Uterus (tissue), 4 donors: ENCODE measurements around the gene SGCA. TPM values are rescaled to one million over a fixed set of nuclear protein-coding genes. Genes with fewer than 3 reads are reported as not detected.
A peak's percentile ranks its signal among the peaks of the same experiment; 100 is the strongest.

Experiments used
- DNase-seq, 2 donors: peaks; one replicate each; pipeline ENCODE4 v3.0.0-alpha.2; 2019 to 2020
- H3K27ac ChIP-seq, 2 donors: fragments of 200-600 bp; sonication (generic); 1 replicate in 1 of 2; 2 replicates in 1 of 2; pipeline ENCODE4 v1.5.1; 2016 to 2018
- H3K27me3 ChIP-seq, 2 donors: fragments of 200-600 bp; sonication (generic); one replicate each; pipeline ENCODE4 v1.5.1; 2018 to 2019; ENCODE audit warnings: control low read depth in 1 of 2
- H3K36me3 ChIP-seq, 2 donors: fragments of 200-600 bp; sonication (generic); one replicate each; pipeline ENCODE4 v1.5.1; 2019; ENCODE audit warnings: control low read depth in 1 of 2
- H3K4me1 ChIP-seq, 2 donors: fragments of 200-600 bp; sonication (generic); one replicate each; pipeline ENCODE4 v1.5.1; 2018 to 2019; ENCODE audit warnings: control low read depth in 1 of 2
- H3K4me3 ChIP-seq, 2 donors: fragments of 200-600 bp; sonication (generic); 1 replicate in 1 of 2; 2 replicates in 1 of 2; pipeline ENCODE4 v1.5.1; 2018 to 2019; ENCODE audit warnings: mild to moderate bottlenecking in 1 of 2
- H3K9me3 ChIP-seq, 2 donors: fragments of 200-600 bp; sonication (generic); one replicate each; pipeline ENCODE4 v1.5.1; 2019; ENCODE audit warnings: control low read depth in 1 of 2
- CTCF ChIP-seq, 4 experiments: fragments of 200-600 bp in 2 of 4; fragments of 450-650 bp in 2 of 4; sonication (generic) in 2 of 4; IDR thresholded peaks; one replicate each; pipeline ENCODE4 v1.5.1; 2016 to 2019; ENCODE audit warnings: antibody characterized with exemption in 4 of 4, mild to moderate bottlenecking in 2 of 4, moderate library complexity in 1 of 4
- POLR2A ChIP-seq, 2 donors: fragments of 450-650 bp; IDR thresholded peaks; one replicate each; pipeline ENCODE4 v1.6.1; 2016; ENCODE audit warnings: antibody characterized with exemption in 2 of 2, mild to moderate bottlenecking in 1 of 2, moderate library complexity in 1 of 2
- intact Hi-C: fragments of 100-400 bp; cut with DNase I; formaldehyde crosslinking; loops from one replicate; pipeline ENCODE4 v1.15.1; 2023; ENCODE audit warnings: low total_unique reads
- total RNA-seq, 4 donors: library from RNA; depleted of rRNA in 3 of 4; stranded (reverse); fragments of >200 nt in 3 of 4; gene quantifications; one replicate each; pipeline versions ENCODE4 v1.1.0 to v1.2.4, GENCODE V29; 2014 to 2023
- donor health status: DM: yes; HTN: yes; CAD: no.

The SGCA gene
- total RNA-seq, 4 donors from 2014 or later, result 0.90 to 119 (median 19.6) TPM; not detected in 1

- Histone ChIP-seq H3K27me3 (no peaks in the 10 kb centered on the region), H3K36me3 (no peaks in the 10 kb centered on the region), H3K9me3 (no peaks in the 10 kb centered on the region), H3K27ac (peak overlapping the region; percentile 96 to 98), H3K4me1 (peaks cover 37 to 45% of the 10 kb centered on the region in 2 donors), H3K4me3 (no peak overlapping the region)
- TF ChIP-seq POLR2A (IDR thresholded peaks at IDR 0.05), result no peak
- intact Hi-C loops, result no loop called here
- DNase-seq, result peak in 1 of 2 donors; percentile 23
These were observed 42.2 kb downstream of the SGCA start for GRCh38 chr17:50207792-50208567.

- peaks cover 32 to 41% of the 10 kb centered on the region in 2 donors for H3K4me1 ChIP-seq
- no peaks in the 10 kb centered on the region for H3K27me3 ChIP-seq
- H3K27ac ChIP-seq, result peak overlapping the region; percentile 96 to 98
- H3K4me3 ChIP-seq, result no peak overlapping the region
- H3K36me3 ChIP-seq, result no peaks in the 10 kb centered on the region
- intact Hi-C loops, result no loop called here
- no peaks in the 10 kb centered on the region for H3K9me3 ChIP-seq
- peak; percentile 20 to 27 for DNase-seq
- no peak for TF ChIP-seq CTCF (IDR thresholded peaks at IDR 0.05)
- TF ChIP-seq POLR2A (IDR thresholded peaks at IDR 0.05), result no peak
These were observed 42.8 kb downstream of the SGCA start for GRCh38 chr17:50208611-50209061.

GRCh38 chr17:50209133-50209471 lies 43.3 kb downstream of the SGCA start:
- intact Hi-C loops, result no loop called here
- peaks cover 31 to 38% of the 10 kb centered on the region in 2 donors for H3K4me1 ChIP-seq

GRCh38 chr17:50209472-50210239 lies 43.9 kb downstream of the SGCA start:
- Histone ChIP-seq H3K36me3 (no peaks in the 10 kb centered on the region), H3K27ac (peak overlapping the region; percentile 96 to 98), H3K4me1 (peaks cover 25 to 40% of the 10 kb centered on the region in 2 donors), H3K9me3 (no peaks in the 10 kb centered on the region), H3K27me3 (no peaks in the 10 kb centered on the region), H3K4me3 (no peak overlapping the region)
- intact Hi-C loops, result no loop called here
- peak; percentile 98 to 99 for DNase-seq
- TF ChIP-seq POLR2A (IDR thresholded peaks at IDR 0.05) (peak; percentile 40 to 73), CTCF (IDR thresholded peaks at IDR 0.05) (peak in 1 of 4 experiments; percentile 7)

More at GRCh38 chr17:50209133-50209471, 43.3 kb downstream of the SGCA start:
- no peaks in the 10 kb centered on the region for H3K9me3 ChIP-seq
- H3K4me3 ChIP-seq, result no peak overlapping the region
- DNase-seq, result peak in 1 of 2 donors; percentile 24
- TF ChIP-seq POLR2A (IDR thresholded peaks at IDR 0.05), result no peak
- TF ChIP-seq CTCF (IDR thresholded peaks at IDR 0.05), result no peak
- peak overlapping the region; percentile 96 to 98 for H3K27ac ChIP-seq
- H3K27me3 ChIP-seq, result no peaks in the 10 kb centered on the region
- no peaks in the 10 kb centered on the region for H3K36me3 ChIP-seq

- peak; percentile 92 to 95 for DNase-seq
- TF ChIP-seq POLR2A (IDR thresholded peaks at IDR 0.05) (no peak), CTCF (IDR thresholded peaks at IDR 0.05) (no peak)
- Histone ChIP-seq H3K27ac (peak overlapping the region; percentile 96 to 98), H3K9me3 (no peaks in the 10 kb centered on the region), H3K4me1 (peaks cover 22 to 40% of the 10 kb centered on the region in 2 donors), H3K36me3 (no peaks in the 10 kb centered on the region), H3K27me3 (no peaks in the 10 kb centered on the region), H3K4me3 (no peak overlapping the region)
- intact Hi-C loops, result no loop called here
These were observed 44.7 kb downstream of the SGCA start for GRCh38 chr17:50210240-50211225.
